KMS-11 (cell line): ENCODE results near the gene TEN1.

Experiments
- H2AFZ ChIP-seq: fragments of 200-600 bp; sonication (generic); 2 replicates; pipeline ENCODE4 v1.6.1; 2016; ENCODE audit warnings: antibody characterized with exemption, mixed run types, low read depth
- H3K27ac ChIP-seq: fragments of 200-600 bp; sonication (generic); 2 replicates; pipeline ENCODE4 v1.6.1; 2016; ENCODE audit warnings: mild to moderate bottlenecking, mixed run types
- H3K27me3 ChIP-seq: fragments of 200-600 bp; sonication (generic); 2 replicates; pipeline ENCODE4 v1.6.1; 2017; ENCODE audit warnings: mild to moderate bottlenecking, low read depth, mixed run types, moderate library complexity; ENCODE audit not compliant: insufficient read depth
- H3K36me3 ChIP-seq: fragments of 200-600 bp; sonication (generic); 2 replicates; pipeline ENCODE4 v1.6.1; 2017; ENCODE audit warnings: mild to moderate bottlenecking, mixed run types; ENCODE audit not compliant: insufficient read depth
- H3K4me1 ChIP-seq: fragments of 200-600 bp; sonication (generic); 2 replicates; pipeline ENCODE4 v1.6.1; 2016; ENCODE audit warnings: mild to moderate bottlenecking, low read depth, mixed run types; ENCODE audit not compliant: poor library complexity, severe bottlenecking
- H3K4me2 ChIP-seq: fragments of 200-600 bp; sonication (generic); 2 replicates; pipeline ENCODE4 v1.7.0; 2016; ENCODE audit warnings: mild to moderate bottlenecking, mixed run types
- H3K4me3 ChIP-seq: fragments of 200-600 bp; sonication (generic); IDR thresholded peaks from 2 replicates; pipeline ENCODE4 v1.6.1; 2017; ENCODE audit warnings: low read depth, low read length, mixed read lengths; ENCODE audit not compliant: insufficient read depth
- H3K79me2 ChIP-seq: fragments of 200-600 bp; sonication (generic); 2 replicates; pipeline ENCODE4 v1.6.1; 2016; ENCODE audit warnings: low read depth, mixed run types; ENCODE audit not compliant: insufficient read depth
- H3K9ac ChIP-seq: fragments of 200-600 bp; sonication (generic); 2 replicates; pipeline ENCODE4 v1.6.1; 2016; ENCODE audit warnings: mild to moderate bottlenecking, mixed run types
- H4K20me1 ChIP-seq: fragments of 200-600 bp; sonication (generic); 2 replicates; pipeline ENCODE4 v1.6.1; 2016; ENCODE audit warnings: mild to moderate bottlenecking, mixed run types; ENCODE audit not compliant: insufficient read depth
- TF ChIP-seq, protein P1 (sequence below): fragments of 200-600 bp; sonication (generic); conservative IDR thresholded peaks from 2 replicates; pipeline ENCODE4 v1.6.1; 2017; ENCODE audit warnings: low read depth, mild to moderate bottlenecking, antibody characterized with exemption, low read length, moderate library complexity, mixed read lengths

TEN1 gene, protein sequence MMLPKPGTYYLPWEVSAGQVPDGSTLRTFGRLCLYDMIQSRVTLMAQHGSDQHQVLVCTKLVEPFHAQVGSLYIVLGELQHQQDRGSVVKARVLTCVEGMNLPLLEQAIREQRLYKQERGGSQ

DNA sequence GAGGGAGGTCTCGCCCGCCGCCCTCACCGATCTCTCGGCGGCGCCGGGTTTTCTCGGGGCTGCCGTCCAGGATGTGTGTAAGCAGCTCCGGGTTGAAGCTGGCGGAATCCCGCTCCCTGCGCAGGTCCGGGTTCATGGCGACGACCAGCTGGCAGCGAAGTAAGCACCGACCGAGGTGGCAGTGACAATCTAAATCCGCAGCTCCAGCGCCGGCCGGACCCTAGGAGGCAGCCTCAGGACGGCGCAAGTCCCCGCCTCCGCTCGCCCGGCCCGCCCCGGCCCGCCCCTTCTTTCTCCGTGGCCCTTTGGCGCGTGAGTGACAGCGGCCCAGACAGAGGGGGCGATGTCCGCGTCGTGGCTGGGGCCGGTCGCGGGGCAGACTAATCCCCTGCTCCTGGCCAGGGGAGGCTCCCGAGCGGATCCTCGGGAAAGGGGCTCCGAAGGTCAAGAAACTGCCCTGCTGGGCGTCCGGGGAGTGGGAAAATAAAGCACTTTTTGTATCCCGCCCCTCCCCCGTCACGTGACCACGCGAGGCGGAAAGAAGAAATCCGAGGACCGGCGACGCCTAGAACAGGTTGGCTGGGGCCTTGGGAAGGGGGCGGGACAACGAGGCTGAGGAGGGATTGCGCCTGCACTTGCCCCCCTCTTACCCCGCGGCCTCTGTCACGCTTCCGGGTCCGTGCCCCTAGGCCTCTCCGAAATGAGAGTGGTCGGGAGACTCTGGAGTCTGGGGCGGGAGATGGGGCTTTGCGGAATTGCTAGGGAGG, at the start of gene TEN1, which contains the start of gene ACOX1:
TSS of gene TEN1 (plus strand) at position 303 of the 767 bp plus-strand sequence. CDS start 6,953 bp downstream, outside the sequence.
TSS of gene ACOX1 (minus strand) at position 229 of the 767 bp plus-strand sequence. CDS start at position 136, 93 bp downstream.
- Histone ChIP-seq H2AFZ (peak within 1 kb of the TSS; percentile 70), H4K20me1 (no peaks in the 10 kb centered on the region), H3K36me3 (no peaks in the 10 kb centered on the region), H3K27me3 (no peaks in the 10 kb centered on the region), H3K27ac (peak within 1 kb of the TSS; percentile 78), H3K9ac (peak within 1 kb of the TSS; percentile 83), H3K79me2 (peaks cover 10% of the 10 kb centered on the region; the same call in 1 of the 2 replicates), H3K4me3 (no peak within 1 kb of the TSS), H3K4me1 (peaks cover 17% of the 10 kb centered on the region), H3K4me2 (peak within 1 kb of the TSS; percentile 55)
- TF ChIP-seq, protein P1, sequence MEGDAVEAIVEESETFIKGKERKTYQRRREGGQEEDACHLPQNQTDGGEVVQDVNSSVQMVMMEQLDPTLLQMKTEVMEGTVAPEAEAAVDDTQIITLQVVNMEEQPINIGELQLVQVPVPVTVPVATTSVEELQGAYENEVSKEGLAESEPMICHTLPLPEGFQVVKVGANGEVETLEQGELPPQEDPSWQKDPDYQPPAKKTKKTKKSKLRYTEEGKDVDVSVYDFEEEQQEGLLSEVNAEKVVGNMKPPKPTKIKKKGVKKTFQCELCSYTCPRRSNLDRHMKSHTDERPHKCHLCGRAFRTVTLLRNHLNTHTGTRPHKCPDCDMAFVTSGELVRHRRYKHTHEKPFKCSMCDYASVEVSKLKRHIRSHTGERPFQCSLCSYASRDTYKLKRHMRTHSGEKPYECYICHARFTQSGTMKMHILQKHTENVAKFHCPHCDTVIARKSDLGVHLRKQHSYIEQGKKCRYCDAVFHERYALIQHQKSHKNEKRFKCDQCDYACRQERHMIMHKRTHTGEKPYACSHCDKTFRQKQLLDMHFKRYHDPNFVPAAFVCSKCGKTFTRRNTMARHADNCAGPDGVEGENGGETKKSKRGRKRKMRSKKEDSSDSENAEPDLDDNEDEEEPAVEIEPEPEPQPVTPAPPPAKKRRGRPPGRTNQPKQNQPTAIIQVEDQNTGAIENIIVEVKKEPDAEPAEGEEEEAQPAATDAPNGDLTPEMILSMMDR: peak; percentile 31; the same call in 1 of the 2 replicates

DNA sequence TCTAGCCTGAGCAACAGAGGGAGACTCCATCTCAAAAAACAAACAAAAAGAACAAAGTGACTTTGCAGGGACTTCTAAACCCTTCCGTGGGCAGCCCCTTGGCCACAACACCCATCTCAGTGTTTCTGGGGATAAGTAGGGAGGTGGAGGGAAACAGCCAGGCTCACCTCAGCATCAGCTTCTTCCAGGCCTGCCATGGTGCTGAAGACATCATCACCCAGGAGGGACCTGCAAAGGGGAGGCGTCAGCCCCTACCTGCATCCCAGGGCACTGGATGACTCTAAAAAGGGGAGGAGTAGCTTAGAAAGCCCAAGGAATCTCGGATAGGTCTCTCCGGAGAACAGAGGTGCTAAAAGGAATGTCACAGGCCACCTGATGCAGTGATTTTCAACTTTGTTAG, 48.0 kb upstream of the TEN1 start:
- Histone ChIP-seq H4K20me1 (no peaks in the 10 kb centered on the region), H3K4me3 (no peak overlapping the region), H3K36me3 (no peaks in the 10 kb centered on the region), H3K4me2 (no peak overlapping the region), H3K4me1 (no peaks in the 10 kb centered on the region), H2AFZ (no peak overlapping the region), H3K9ac (no peak overlapping the region), H3K27ac (no peak overlapping the region), H3K79me2 (no peaks in the 10 kb centered on the region), H3K27me3 (no peaks in the 10 kb centered on the region)
- TF ChIP-seq, protein P1: no peak

DNA sequence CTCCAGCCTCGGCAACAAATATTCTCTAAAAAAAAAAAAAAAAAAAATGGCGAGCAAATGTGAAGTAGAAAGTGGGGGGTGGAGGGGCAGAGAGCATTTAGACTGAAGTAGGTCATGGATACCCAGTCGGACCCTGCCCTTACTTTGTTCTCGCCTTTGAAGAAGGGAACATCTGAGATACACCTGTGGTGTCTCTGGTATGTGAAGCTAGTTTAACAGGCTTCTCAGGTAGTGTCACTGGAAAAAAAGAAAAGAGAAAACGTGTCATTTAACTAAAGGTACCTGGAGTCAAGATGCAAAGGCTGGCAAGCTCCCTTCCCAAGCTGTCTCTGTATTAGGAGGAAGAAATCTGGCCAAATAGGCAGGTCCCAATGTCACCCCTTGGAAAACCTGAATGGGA, 46.2 kb upstream of the TEN1 start:
- H3K79me2 ChIP-seq: no peaks in the 10 kb centered on the region
- TF ChIP-seq, protein P1: no peak
- no peak overlapping the region for H3K4me3 ChIP-seq
- no peak overlapping the region for H3K9ac ChIP-seq
- no peaks in the 10 kb centered on the region for H4K20me1 ChIP-seq
- no peak overlapping the region for H3K27ac ChIP-seq
- H3K36me3 ChIP-seq: no peaks in the 10 kb centered on the region
- no peaks in the 10 kb centered on the region for H3K4me1 ChIP-seq
- no peaks in the 10 kb centered on the region for H3K27me3 ChIP-seq
- H2AFZ ChIP-seq: no peak overlapping the region
- no peak overlapping the region for H3K4me2 ChIP-seq

DNA sequence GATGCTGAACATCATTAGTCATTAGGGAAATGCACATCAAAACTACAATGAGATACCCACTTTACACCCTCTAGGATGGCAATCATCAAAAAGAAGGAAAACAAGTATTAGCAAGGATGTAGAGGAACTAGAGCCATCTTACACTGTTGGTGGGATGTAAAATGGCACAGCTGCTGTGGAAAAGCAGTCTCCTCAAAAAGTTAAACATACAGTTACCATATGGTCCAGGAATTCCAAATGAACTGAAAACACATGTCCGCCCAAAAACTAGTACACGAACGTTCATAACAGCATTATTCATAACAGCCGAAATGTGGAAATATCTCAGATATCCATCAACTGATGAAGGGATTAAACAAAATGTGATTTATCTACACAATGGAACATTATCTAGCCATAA, 45.2 kb upstream of the TEN1 start:
- no peaks in the 10 kb centered on the region for H4K20me1 ChIP-seq
- no peak overlapping the region for H3K4me3 ChIP-seq
- H3K9ac ChIP-seq: no peak overlapping the region
- H3K79me2 ChIP-seq: no peaks in the 10 kb centered on the region
- no peak overlapping the region for H3K27ac ChIP-seq
- no peaks in the 10 kb centered on the region for H3K4me1 ChIP-seq
- H2AFZ ChIP-seq: no peak overlapping the region
- H3K36me3 ChIP-seq: no peaks in the 10 kb centered on the region
- no peaks in the 10 kb centered on the region for H3K27me3 ChIP-seq
- TF ChIP-seq, protein P1: no peak
- H3K4me2 ChIP-seq: no peak overlapping the region
